GM06990 (cell line): Measurements from ENCODE around the gene NIN.
A peak's percentile ranks its signal among the peaks of the same experiment; 100 is the strongest.

Experiments
- DNase-seq: peaks from one replicate; pipeline ENCODE4 v3.0.0-alpha.2; 2011; ENCODE audit not compliant: insufficient read length; ENCODE audit errors: extremely low read depth
- H3K27me3 ChIP-seq: replicated peaks from 2 replicates; pipeline ENCODE4 v1.6.0; 2011; ENCODE audit warnings: low read length; ENCODE audit not compliant: control insufficient read depth, insufficient read depth
- H3K36me3 ChIP-seq: 2 replicates; pipeline ENCODE4 v1.5.1; 2011; ENCODE audit warnings: low read length; ENCODE audit not compliant: control insufficient read depth, insufficient read depth
- H3K4me3 ChIP-seq: replicated peaks from 2 replicates; pipeline ENCODE4 v1.5.1; 2011; ENCODE audit warnings: low read depth, mild to moderate bottlenecking, control low read depth, low read length
- CTCF ChIP-seq: IDR thresholded peaks from 2 replicates; pipeline ENCODE4 v1.5.1; 2011; ENCODE audit warnings: low read length, control low read depth, mild to moderate bottlenecking, inconsistent platforms; ENCODE audit not compliant: insufficient read depth, poor library complexity, severe bottlenecking

NIN gene

GRCh38 chr14:50678163-50678562 is 152.8 kb downstream of the NIN start:
- no peak for TF ChIP-seq CTCF
- no peak overlapping the region for H3K4me3 ChIP-seq
- H3K36me3 ChIP-seq = no peaks in the 10 kb centered on the region
- no peaks in the 10 kb centered on the region for H3K27me3 ChIP-seq
- DNase-seq = no peak

GRCh38 chr14:50677527-50678063 is 153.4 kb downstream of the NIN start:
- no peak for DNase-seq
- no peak for TF ChIP-seq CTCF
- Histone ChIP-seq H3K27me3 (no peaks in the 10 kb centered on the region), H3K4me3 (peak overlapping the region; percentile 16; the same call in 1 of the 2 replicates), H3K36me3 (no peaks in the 10 kb centered on the region)

- no peak for TF ChIP-seq CTCF
- Histone ChIP-seq H3K36me3 (no peaks in the 10 kb centered on the region), H3K4me3 (0 out of 2 replicates have a peak overlapping the region, but pooled peaks have one; percentile 16), H3K27me3 (no peaks in the 10 kb centered on the region)
- DNase-seq = peak; percentile 32
Observed at GRCh38 chr14:50676814-50677516, 154.0 kb downstream of the NIN start.

- DNase-seq = no peak
- Histone ChIP-seq H3K4me3 (no peak overlapping the region), H3K36me3 (no peaks in the 10 kb centered on the region), H3K27me3 (no peaks in the 10 kb centered on the region)
- TF ChIP-seq CTCF = no peak
Observed at GRCh38 chr14:50675597-50675996, 155.4 kb downstream of the NIN start.

GRCh38 chr14:50670866-50671256 is 160.1 kb downstream of the NIN start:
- TF ChIP-seq CTCF = no peak
- no peaks in the 10 kb centered on the region for H3K27me3 ChIP-seq
- no peak overlapping the region for H3K4me3 ChIP-seq
- H3K36me3 ChIP-seq = no peaks in the 10 kb centered on the region
- no peak for DNase-seq
